A549 (cell line): ENCODE measurements around the gene MSANTD1.

Source experiments
- CHD2 ChIP-seq: fragments of 150-350 bp; IDR thresholded peaks from 2 replicates; pipeline ENCODE4 v1.6.1; 2014; ENCODE audit warnings: low read length; ENCODE audit not compliant: partially characterized antibody
- EP300 ChIP-seq, 2 experiments: fragments of >200 bp; sonication (Bioruptor Twin); formaldehyde crosslinking; IDR thresholded peaks; 2 replicates in 1 of 2; 3 replicates in 1 of 2; pipeline ENCODE4 v1.6.1; 2016 to 2017
- ESRRA ChIP-seq: fragments of 150-350 bp; IDR thresholded peaks from 2 replicates; pipeline ENCODE4 v1.6.1; 2014; ENCODE audit warnings: mild to moderate bottlenecking, low read length, borderline replicate concordance
- PHF8 ChIP-seq: fragments of 200-600 bp; sonication (generic); IDR thresholded peaks from 2 replicates; pipeline ENCODE4 v1.6.1; 2016; ENCODE audit warnings: low read depth, mild to moderate bottlenecking, antibody characterized with exemption, moderate library complexity, borderline replicate concordance
- POLR2A ChIP-seq: IDR thresholded peaks from 2 replicates; pipeline ENCODE4 v1.6.1; 2012; ENCODE audit warnings: mild to moderate bottlenecking, low read length
- TF ChIP-seq, protein P1 (sequence below): fragments of 450-650 bp; IDR thresholded peaks from 2 replicates; pipeline ENCODE4 v1.6.1; 2014; ENCODE audit warnings: antibody characterized with exemption

GRCh38 chr4:3261411-3262207 lies 12.7 kb downstream of the MSANTD1 start:
- TF ChIP-seq ESRRA (no peak), CHD2 (no peak), POLR2A (no peak), PHF8 (no peak), EP300 (IDR thresholded peaks at IDR 0.05) (no peak)
- TF ChIP-seq, protein P1, sequence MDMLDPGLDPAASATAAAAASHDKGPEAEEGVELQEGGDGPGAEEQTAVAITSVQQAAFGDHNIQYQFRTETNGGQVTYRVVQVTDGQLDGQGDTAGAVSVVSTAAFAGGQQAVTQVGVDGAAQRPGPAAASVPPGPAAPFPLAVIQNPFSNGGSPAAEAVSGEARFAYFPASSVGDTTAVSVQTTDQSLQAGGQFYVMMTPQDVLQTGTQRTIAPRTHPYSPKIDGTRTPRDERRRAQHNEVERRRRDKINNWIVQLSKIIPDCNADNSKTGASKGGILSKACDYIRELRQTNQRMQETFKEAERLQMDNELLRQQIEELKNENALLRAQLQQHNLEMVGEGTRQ: no peak
